Endothelial cell of umbilical vein (primary cell): ENCODE measurements around the gene CHN1. TPM values are rescaled to one million over a fixed set of nuclear protein-coding genes. Genes with fewer than 3 reads are reported as not detected.

Experiments
- BruUV-seq: library from RNA; stranded (reverse); fragments of 400-500 nt; replicated peaks from 2 replicates; lab custom pipeline; 2021; lab: Mats Ljungman, UMichigan
- CTCF ChIA-PET: fragments of 300-600, 350-600 bp; sonication (Branson Sonifier 250); formaldehyde crosslinking; loops from one replicate; lab custom pipeline; 2021; ENCODE audit warnings: antibody characterized with exemption, inconsistent platforms; lab: Charles Lee
- POLR2A ChIA-PET: fragments of 300-600, 350-600 bp; sonication (Branson Sonifier 250); formaldehyde crosslinking; loops from one replicate; lab custom pipeline; 2021; ENCODE audit warnings: antibody characterized with exemption, inconsistent platforms; lab: Charles Lee
- DNase-seq: peaks from one replicate; pipeline ENCODE4 v3.0.0-alpha.2; 2011; ENCODE audit warnings: low read depth, low spot score
- FAIRE-seq: peaks from 2 replicates; lab custom pipeline; 2011; peaks lifted over from hg19 to GRCh38; lab: Jason Lieb, UNC
- H2AFZ ChIP-seq: 2 replicates; pipeline ENCODE4 v1.6.0; 2012; ENCODE audit warnings: low read depth, low read length, control low read depth, inconsistent platforms
- H3K27ac ChIP-seq: 2 replicates; pipeline ENCODE4 v1.5.1; 2011; ENCODE audit warnings: low read depth, mild to moderate bottlenecking, control low read depth, low read length, moderate library complexity; ENCODE audit not compliant: insufficient read depth
- H3K27me3 ChIP-seq, 2 experiments: 2 replicates each; pipeline versions ENCODE4 v1.6.0 to v1.6.1; 2011; ENCODE audit warnings: low read length in 2 of 2, mixed read lengths in 1 of 2; ENCODE audit not compliant: control insufficient read depth in 2 of 2, insufficient read depth in 2 of 2
- H3K36me3 ChIP-seq, 2 experiments: 2 replicates in 1 of 2; 3 replicates in 1 of 2; pipeline ENCODE4 v1.5.1; 2011; ENCODE audit warnings: low read length in 2 of 2, mild to moderate bottlenecking in 1 of 2, moderate library complexity in 1 of 2; ENCODE audit not compliant: control insufficient read depth in 2 of 2, insufficient read depth in 2 of 2; ENCODE audit errors: extremely low read depth in 1 of 2
- H3K4me1 ChIP-seq: 3 replicates; pipeline ENCODE4 v1.5.1; 2011; ENCODE audit warnings: mild to moderate bottlenecking, low read length; ENCODE audit not compliant: control insufficient read depth, insufficient read depth; ENCODE audit errors: extremely low read depth
- H3K4me2 ChIP-seq: 2 replicates; pipeline ENCODE4 v1.6.1; 2011; ENCODE audit warnings: low read length, control low read depth, mixed read lengths; ENCODE audit not compliant: insufficient read depth
- H3K4me3 ChIP-seq, 3 experiments: fragments of 200-600 bp in 1 of 3; sonication (generic), shearing (Covaris generic) in 1 of 3; replicated peaks in 1 of 3; 2 replicates each; pipeline ENCODE4 v1.5.1; 2011 to 2016; ENCODE audit warnings: control low read depth in 3 of 3, low read length in 3 of 3, mild to moderate bottlenecking in 2 of 3, inconsistent platforms in 1 of 3, low read depth in 1 of 3, moderate library complexity in 1 of 3; ENCODE audit not compliant: insufficient read depth in 1 of 3
- H3K79me2 ChIP-seq: 2 replicates; pipeline ENCODE4 v1.6.0; 2012; ENCODE audit warnings: low read length, inconsistent platforms; ENCODE audit not compliant: control insufficient read depth, insufficient read depth
- H3K9ac ChIP-seq: replicated peaks from 2 replicates; pipeline ENCODE3; 2011; ENCODE audit warnings: low read length, control low read depth; ENCODE audit not compliant: insufficient read depth; ENCODE audit errors: extremely low read depth
- H3K9me1 ChIP-seq: replicated peaks from 3 replicates; pipeline ENCODE4 v1.6.0; 2011; ENCODE audit warnings: mild to moderate bottlenecking, low read length; ENCODE audit not compliant: control insufficient read depth, insufficient read depth; ENCODE audit errors: extremely low read depth
- H3K9me3 ChIP-seq: replicated peaks from 2 replicates; pipeline ENCODE4 v1.5.1; 2012; ENCODE audit warnings: low read length, inconsistent platforms; ENCODE audit not compliant: control insufficient read depth, insufficient read depth
- H4K20me1 ChIP-seq: replicated peaks from 2 replicates; pipeline ENCODE3; 2011; ENCODE audit warnings: mild to moderate bottlenecking, low read length; ENCODE audit not compliant: control insufficient read depth, insufficient read depth; ENCODE audit errors: extremely low read depth
- CTCF ChIP-seq, 2 donors: IDR thresholded peaks; 1 replicate in 1 of 2; 2 replicates in 1 of 2; pipeline ENCODE4 v1.5.1; 2011; ENCODE audit warnings: low read length in 2 of 2, mild to moderate bottlenecking in 2 of 2, moderate library complexity in 2 of 2, control low read depth in 1 of 2, inconsistent platforms in 1 of 2, low read depth in 1 of 2; ENCODE audit not compliant: insufficient read depth in 1 of 2; ENCODE audit errors: extremely low read depth in 1 of 2
- EZH2 ChIP-seq: IDR thresholded peaks from 2 replicates; pipeline ENCODE4 v1.6.1; 2012; ENCODE audit warnings: borderline replicate concordance, low read depth, mild to moderate bottlenecking, moderate library complexity, low read length, inconsistent platforms; ENCODE audit not compliant: severe bottlenecking
- FOS ChIP-seq: IDR thresholded peaks from 2 replicates; pipeline ENCODE4 v1.6.1; 2011; ENCODE audit warnings: mild to moderate bottlenecking, low read length, moderate library complexity, borderline replicate concordance; ENCODE audit not compliant: insufficient read depth
- GATA2 ChIP-seq: IDR thresholded peaks from 2 replicates; pipeline ENCODE4 v1.7.0; 2011; ENCODE audit warnings: low read depth, mild to moderate bottlenecking, moderate library complexity, mixed read lengths, low read length; ENCODE audit not compliant: insufficient read length, insufficient read depth
- JUN ChIP-seq: IDR thresholded peaks from 2 replicates; pipeline ENCODE4 v1.6.1; 2011; ENCODE audit warnings: borderline replicate concordance, low read depth; ENCODE audit not compliant: insufficient read length, insufficient read depth
- MAX ChIP-seq: IDR thresholded peaks from 2 replicates; pipeline ENCODE4 v1.6.1; 2011; ENCODE audit not compliant: insufficient read depth, insufficient read length
- MYC ChIP-seq: IDR thresholded peaks from one replicate; pipeline ENCODE4 v1.6.1; 2011; ENCODE audit warnings: mild to moderate bottlenecking, low read depth, low read length
- POLR2A ChIP-seq: IDR thresholded peaks from 2 replicates; pipeline ENCODE4 v1.6.1; 2012; ENCODE audit warnings: low read depth, mild to moderate bottlenecking, control low read depth, low read length
- POLR2AphosphoS5 ChIP-seq: IDR thresholded peaks from 2 replicates; pipeline ENCODE4 v1.6.1; 2012; ENCODE audit warnings: low read depth, mild to moderate bottlenecking, control low read depth, low read length, moderate library complexity; ENCODE audit not compliant: insufficient read depth
- dilution Hi-C: fragments of 300-500 bp; cut with MboI; formaldehyde crosslinking; loops from one replicate; pipeline ENCODE4 v1.15.0; 2019; ENCODE audit warnings: low sequenced_read_pairs; ENCODE audit not compliant: extremely low pct_ligation_motif_present
- intact Hi-C: fragments of 100-400 bp; cut with micrococcal nuclease; formaldehyde crosslinking; loops from one replicate; pipeline ENCODE4 v1.10.0; 2022
- polyA plus RNA-seq, 4 experiments: library from polyadenylated mRNA; depleted of rRNA in 3 of 4; stranded (reverse) in 3 of 4; unstranded in 1 of 4; fragments of >200 nt; gene quantifications; 2 replicates each; pipeline versions ENCODE4 v1.2.1 to v1.2.3, GENCODE V29; 2011 to 2012; ENCODE audit warnings: missing spikeins in 1 of 4
- total RNA-seq: library from RNA; stranded (reverse); gene quantifications from 2 replicates; pipeline ENCODE4 v1.2.3, GENCODE V29; 2021

Gene CHN1
- total and polyA plus RNA-seq, 2 donors (not counting 3 experiments of a cell fraction or from before 2014, with no cell fraction given): 23.3 to 24.9 TPM

GRCh38 chr2:174781996-174782395 is 223.2 kb downstream of the CHN1 start:
- CTCF ChIA-PET: interaction anchor here (4.5 kb wide), 1 partner anchor 11 kb away, joined by 39 read pairs; no protein-coding TSS in a partner anchor
- Histone ChIP-seq H3K79me2 (no peaks in the 10 kb centered on the region), H3K9me3 (no peaks in the 10 kb centered on the region), H3K4me3 (no peak overlapping the region), H3K27ac (no peak overlapping the region), H3K27me3 (no peaks in the 10 kb centered on the region), H3K4me1 (peaks cover 13% of the 10 kb centered on the region), H3K9me1 (no peaks in the 10 kb centered on the region), H3K36me3 (no peaks in the 10 kb centered on the region), H2AFZ (no peak overlapping the region), H3K9ac (no peak overlapping the region), H3K4me2 (no peak overlapping the region), H4K20me1 (no peaks in the 10 kb centered on the region)
- TF ChIP-seq MYC: no peak
- no peak for TF ChIP-seq POLR2AphosphoS5
- TF ChIP-seq FOS: no peak
- no peak for TF ChIP-seq POLR2A
- no peak for TF ChIP-seq JUN
- no peak for TF ChIP-seq MAX
- no peak for TF ChIP-seq CTCF (IDR thresholded peaks at IDR 0.05; ENCODE audit: extremely low read depth in 1 of 2, insufficient read depth in 1 of 2, low read depth in 1 of 2, low read length in 2 of 2)
- no peak for TF ChIP-seq EZH2
- no peak for TF ChIP-seq GATA2
- no peak for DNase-seq
- no peak for FAIRE-seq
- no TSS peak for BruUV-seq
- POLR2A ChIA-PET: no interaction called here
- dilution Hi-C loops: no loop called here
- intact Hi-C loops: no loop called here
